Mesodermal cell (in vitro differentiated cells): ENCODE results near the gene LITAFD.

Experiments
- H3K27ac ChIP-seq: 2 replicates; pipeline ENCODE4 v1.7.0; 2013; ENCODE audit warnings: mild to moderate bottlenecking, low read depth, low read length, moderate library complexity; ENCODE audit not compliant: severe bottlenecking
- H3K36me3 ChIP-seq: 2 replicates; pipeline ENCODE4 v1.7.1; 2013; ENCODE audit warnings: mild to moderate bottlenecking, low read length, moderate library complexity; ENCODE audit not compliant: control insufficient read depth, insufficient read depth
- H3K4me1 ChIP-seq: one replicate; pipeline ENCODE4 v1.7.1; 2013; ENCODE audit warnings: mild to moderate bottlenecking, low read length; ENCODE audit not compliant: insufficient read depth, control insufficient read depth, poor library complexity, severe bottlenecking
- H3K4me3 ChIP-seq: 2 replicates; pipeline ENCODE4 v1.7.0; 2013; ENCODE audit warnings: low read length, control low read depth, mild to moderate bottlenecking; ENCODE audit not compliant: insufficient read depth, poor library complexity, severe bottlenecking; ENCODE audit errors: extremely low read depth
- H3K9me3 ChIP-seq: 2 replicates; pipeline ENCODE4 v1.7.1; 2013; ENCODE audit warnings: mild to moderate bottlenecking, low read length, moderate library complexity; ENCODE audit not compliant: control insufficient read depth
- WGBS, 2 experiments: methylation state at CpG; one replicate each; pipeline ENCODE4 v1.1.5; 2013; ENCODE audit warnings: missing lambda C conversion rate in 2 of 2; ENCODE audit not compliant: insufficient coverage in 2 of 2; 5-methylcytosine and 5-hydroxymethylcytosine counted together

LITAFD gene

GRCh38 chr16:8887952-8888560 lies 5.9 kb downstream of the LITAFD start:
- H3K9me3 ChIP-seq: no peaks in the 10 kb centered on the region
- no peak overlapping the region for H3K27ac ChIP-seq
- 96% methylated on average over 16 of the region's 16 CpGs for WGBS, 2 experiments
- peaks cover 23% of the 10 kb centered on the region for H3K4me1 ChIP-seq
- H3K36me3 ChIP-seq: peaks cover 55% of the 10 kb centered on the region
- H3K4me3 ChIP-seq: no peak overlapping the region

GRCh38 chr16:8888951-8889892 lies 7.1 kb downstream of the LITAFD start:
- WGBS, 2 experiments: 84 to 88% methylated on average over 15 of the region's 23 CpGs
- no peak overlapping the region for H3K4me3 ChIP-seq
- H3K36me3 ChIP-seq: peaks cover 67% of the 10 kb centered on the region

GRCh38 chr16:8889893-8890548 lies 7.9 kb downstream of the LITAFD start:
- H3K4me3 ChIP-seq: no peak overlapping the region
- peaks cover 75% of the 10 kb centered on the region for H3K36me3 ChIP-seq
- 97 to 99% methylated on average over 8 to 11 of the region's 14 CpGs for WGBS, 2 experiments
- no peak overlapping the region for H3K27ac ChIP-seq
- no peaks in the 10 kb centered on the region for H3K9me3 ChIP-seq
- H3K4me1 ChIP-seq: peaks cover 19% of the 10 kb centered on the region

More at GRCh38 chr16:8888951-8889892, 7.1 kb downstream of the LITAFD start:
- H3K27ac ChIP-seq: no peak overlapping the region
- H3K9me3 ChIP-seq: no peaks in the 10 kb centered on the region
- peaks cover 23% of the 10 kb centered on the region for H3K4me1 ChIP-seq

- H3K9me3 ChIP-seq: no peaks in the 10 kb centered on the region
- WGBS, 2 experiments: 100% methylated on average over 1 of the region's 5 CpGs
- H3K4me3 ChIP-seq: no peak overlapping the region
- peaks cover 15% of the 10 kb centered on the region for H3K4me1 ChIP-seq
- peaks cover 80% of the 10 kb centered on the region for H3K36me3 ChIP-seq
- H3K27ac ChIP-seq: no peak overlapping the region
These were observed 8.4 kb downstream of the LITAFD start for GRCh38 chr16:8890549-8890921.

- no peak overlapping the region for H3K4me3 ChIP-seq
- H3K4me1 ChIP-seq: peaks cover 4% of the 10 kb centered on the region
- H3K9me3 ChIP-seq: no peaks in the 10 kb centered on the region
- H3K36me3 ChIP-seq: peaks cover 95% of the 10 kb centered on the region
- WGBS, 2 experiments: 93 to 94% methylated on average over 6 to 8 of the region's 16 CpGs
- H3K27ac ChIP-seq: no peak overlapping the region
These were observed 10.0 kb downstream of the LITAFD start for GRCh38 chr16:8892101-8892575.

- no peaks in the 10 kb centered on the region for H3K4me1 ChIP-seq
- H3K4me3 ChIP-seq: no peak overlapping the region
- H3K27ac ChIP-seq: no peak overlapping the region
- 94 to 96% methylated on average over 7 to 9 of the region's 9 CpGs for WGBS, 2 experiments
- no peaks in the 10 kb centered on the region for H3K9me3 ChIP-seq
- H3K36me3 ChIP-seq: peaks cover 95% of the 10 kb centered on the region
These were observed 11.3 kb downstream of the LITAFD start for GRCh38 chr16:8893426-8893825.

- WGBS, 2 experiments: 90 to 95% methylated on average over 10 to 14 of the region's 14 CpGs
- Histone ChIP-seq H3K9me3 (no peaks in the 10 kb centered on the region), H3K4me1 (no peaks in the 10 kb centered on the region), H3K36me3 (peaks cover 99% of the 10 kb centered on the region), H3K27ac (no peak overlapping the region), H3K4me3 (no peak overlapping the region)
These were observed 12.0 kb downstream of the LITAFD start for GRCh38 chr16:8893976-8894690.

GRCh38 chr16:8894736-8895334 lies 12.7 kb downstream of the LITAFD start:
- Histone ChIP-seq H3K36me3 (peaks cover 99% of the 10 kb centered on the region), H3K4me3 (no peak overlapping the region), H3K9me3 (no peaks in the 10 kb centered on the region), H3K4me1 (no peaks in the 10 kb centered on the region), H3K27ac (no peak overlapping the region)
- 96 to 97% methylated on average over 17 to 20 of the region's 21 CpGs for WGBS, 2 experiments

- no peaks in the 10 kb centered on the region for H3K4me1 ChIP-seq
These were observed 16.6 kb downstream of the LITAFD start for GRCh38 chr16:8898660-8899318.

More at GRCh38 chr16:8898660-8899318, 16.6 kb downstream of the LITAFD start:
- Histone ChIP-seq H3K9me3 (no peaks in the 10 kb centered on the region), H3K36me3 (peaks cover 99% of the 10 kb centered on the region), H3K4me3 (no peak overlapping the region), H3K27ac (no peak overlapping the region)
- WGBS, 2 experiments: 96 to 100% methylated on average over 1 to 3 of the region's 3 CpGs
